Vagina (tissue), 2 donors: ENCODE measurements around the gene STOX2.

Source experiments
- CTCF ChIP-seq, 3 experiments: fragments of 450-650 bp in 2 of 3; fragments of 200-600 bp in 1 of 3; sonication (generic) in 1 of 3; IDR thresholded peaks; one replicate each; pipeline ENCODE4 v1.5.1; 2017 to 2019; ENCODE audit warnings: antibody characterized with exemption in 3 of 3, mild to moderate bottlenecking in 2 of 3, moderate library complexity in 2 of 3
- POLR2AphosphoS5 ChIP-seq, 2 donors: sonication (generic); formaldehyde crosslinking; IDR thresholded peaks; one replicate each; pipeline ENCODE4 v1.9.0; 2017; ENCODE audit warnings: antibody characterized with exemption in 2 of 2, mild to moderate bottlenecking in 2 of 2, low read depth in 1 of 2; ENCODE audit not compliant: insufficient read depth in 1 of 2

GRCh38 chr4:184003433-184003832, 98.3 kb downstream of the STOX2 start:
- TF ChIP-seq POLR2AphosphoS5 (IDR thresholded peaks at IDR 0.05; ENCODE audit: insufficient read depth in 1 of 2, low read depth in 1 of 2) (no peak), CTCF (IDR thresholded peaks at IDR 0.05) (no peak)
